Neural cell (in vitro differentiated cells): ENCODE results near the gene ST3GAL4. TPM values are rescaled to one million over a fixed set of nuclear protein-coding genes. Genes with fewer than 3 reads are reported as not detected.

ENCODE experiments used
- H2AFZ ChIP-seq: fragments of 200-600, 300-800 bp; sonication (generic), shearing (Covaris generic); 2 replicates; pipeline ENCODE4 v1.6.0; 2014; ENCODE audit warnings: low read depth, mild to moderate bottlenecking, antibody characterized with exemption, low read length, moderate library complexity
- H3F3A ChIP-seq: fragments of 200-600 bp; shearing (Covaris generic); 2 replicates; pipeline ENCODE4 v1.6.1; 2016; ENCODE audit warnings: mild to moderate bottlenecking, moderate library complexity, mixed read lengths, antibody characterized with exemption, low read length; ENCODE audit not compliant: insufficient read depth, poor library complexity, severe bottlenecking
- H3K27ac ChIP-seq: fragments of 200-600, 300-800 bp; sonication (generic), shearing (Covaris generic); 2 replicates; pipeline ENCODE4 v1.5.1; 2014; ENCODE audit warnings: mild to moderate bottlenecking, low read length, moderate library complexity
- H3K27me3 ChIP-seq: fragments of 300-800, 200-600 bp; sonication (generic), shearing (Covaris generic); 2 replicates; pipeline ENCODE4 v1.6.0; 2014; ENCODE audit warnings: mild to moderate bottlenecking, low read depth, low read length, moderate library complexity; ENCODE audit not compliant: insufficient read depth
- H3K36me3 ChIP-seq: fragments of 300-800, 200-600 bp; sonication (generic), shearing (Covaris generic); 2 replicates; pipeline ENCODE4 v1.5.1; 2014; ENCODE audit warnings: mild to moderate bottlenecking, antibody characterized with exemption, low read length, moderate library complexity; ENCODE audit not compliant: insufficient read depth
- H3K4me2 ChIP-seq: fragments of 300-800, 200-600 bp; sonication (generic), shearing (Covaris generic); 2 replicates; pipeline ENCODE4 v1.6.0; 2014; ENCODE audit warnings: mild to moderate bottlenecking, low read length
- H3K4me3 ChIP-seq: fragments of 300-800, 200-600 bp; sonication (generic), shearing (Covaris generic); 2 replicates; pipeline ENCODE4 v1.5.1; 2014; ENCODE audit warnings: mild to moderate bottlenecking, low read length, moderate library complexity
- H3K79me2 ChIP-seq: fragments of 200-600 bp; shearing (Covaris generic); replicated peaks from 2 replicates; pipeline ENCODE4 v1.6.0; 2014; ENCODE audit warnings: mild to moderate bottlenecking, low read length, moderate library complexity; ENCODE audit not compliant: insufficient read depth
- H3K9ac ChIP-seq: fragments of 300-800, 200-600 bp; sonication (generic), shearing (Covaris generic); 2 replicates; pipeline ENCODE4 v1.6.1; 2016; ENCODE audit warnings: mild to moderate bottlenecking, low read length, mixed read lengths
- H3K9me2 ChIP-seq: fragments of 200-600 bp; shearing (Covaris generic); 2 replicates; pipeline ENCODE4 v1.6.1; 2016; ENCODE audit warnings: mild to moderate bottlenecking, low read length, mixed read lengths; ENCODE audit not compliant: insufficient read depth
- H3K9me3 ChIP-seq: fragments of 200-600, 300-800 bp; sonication (generic), shearing (Covaris generic); 2 replicates; pipeline ENCODE4 v1.6.1; 2016; ENCODE audit warnings: mild to moderate bottlenecking, mixed run types, low read length, moderate library complexity, mixed read lengths
- H4K20me1 ChIP-seq: fragments of 200-600 bp; shearing (Covaris generic); 2 replicates; pipeline ENCODE4 v1.6.1; 2016; ENCODE audit warnings: mild to moderate bottlenecking, mixed run types; ENCODE audit not compliant: insufficient read depth
- EP300 ChIP-seq: fragments of 450-650 bp; conservative IDR thresholded peaks from 2 replicates; pipeline ENCODE4 v1.6.1; 2014; ENCODE audit warnings: antibody characterized with exemption, mild to moderate bottlenecking, moderate library complexity; ENCODE audit not compliant: poor library complexity, severe bottlenecking
- EZH2 ChIP-seq: fragments of 200-600, 300-800 bp; shearing (Covaris generic), sonication (generic); IDR thresholded peaks from 2 replicates; pipeline ENCODE4 v1.6.1; 2014; ENCODE audit warnings: antibody characterized with exemption, low read length, borderline replicate concordance, mild to moderate bottlenecking; ENCODE audit not compliant: insufficient read depth, poor library complexity, severe bottlenecking
- MXI1 ChIP-seq: fragments of 450-650 bp; conservative IDR thresholded peaks from 2 replicates; pipeline ENCODE4 v1.6.1; 2014; ENCODE audit warnings: antibody characterized with exemption, mild to moderate bottlenecking; ENCODE audit not compliant: poor library complexity, severe bottlenecking
- POLR2AphosphoS5 ChIP-seq: IDR thresholded peaks from 2 replicates; pipeline ENCODE4 v1.6.1; 2012
- RAD21 ChIP-seq: fragments of 450-650 bp; conservative IDR thresholded peaks from 2 replicates; pipeline ENCODE4 v1.6.1; 2014; ENCODE audit warnings: antibody characterized with exemption, mild to moderate bottlenecking, moderate library complexity
- SMC3 ChIP-seq: fragments of 450-650 bp; conservative IDR thresholded peaks from 2 replicates; pipeline ENCODE4 v1.6.1; 2014; ENCODE audit warnings: antibody characterized with exemption, mild to moderate bottlenecking, moderate library complexity; ENCODE audit not compliant: poor library complexity
- TAF1 ChIP-seq: IDR thresholded peaks from 2 replicates; pipeline ENCODE4 v1.6.1; 2012; ENCODE audit warnings: low read depth
- polyA plus RNA-seq: library from polyadenylated mRNA; depleted of rRNA; stranded (reverse); fragments of >200 nt; gene quantifications from 2 replicates; pipeline ENCODE4 v1.2.3, GENCODE V29; 2014
- TF ChIP-seq, protein P1 (sequence below): IDR thresholded peaks from 2 replicates; pipeline ENCODE4 v1.6.1; 2012; ENCODE audit warnings: borderline replicate concordance
- TF ChIP-seq, protein P2 (sequence below): fragments of 450-650 bp; IDR thresholded peaks from 2 replicates; pipeline ENCODE4 v1.5.1; 2014; ENCODE audit warnings: antibody characterized with exemption, mild to moderate bottlenecking, moderate library complexity; ENCODE audit not compliant: poor library complexity, severe bottlenecking

The ST3GAL4 gene
- polyA plus RNA-seq, 1 donor from 2014 or later: 46.1 TPM

DNA sequence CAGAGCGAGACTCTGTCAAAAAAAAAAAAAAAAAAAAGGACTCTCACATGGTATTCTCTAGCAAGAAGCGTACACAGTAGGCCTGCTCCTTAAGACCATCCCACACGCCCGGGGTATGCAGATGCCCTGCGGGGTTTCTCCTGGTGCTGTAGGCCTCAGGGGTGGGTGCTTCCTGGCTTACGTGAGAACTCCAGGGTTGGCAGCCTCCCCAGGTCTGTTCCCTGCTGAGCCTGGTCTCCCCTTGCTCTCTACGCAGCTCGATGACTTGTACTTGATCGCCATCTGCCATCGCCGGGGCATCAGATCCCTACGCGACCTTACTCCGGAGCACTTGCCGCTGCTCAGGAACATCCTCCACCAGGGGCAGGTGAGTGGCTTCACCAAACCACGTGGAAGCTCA lies 12.4 kb upstream of the ST3GAL4 start:
- Histone ChIP-seq H3K4me2 (no peak overlapping the region), H3K27me3 (no peaks in the 10 kb centered on the region), H3F3A (no peaks in the 10 kb centered on the region), H3K79me2 (no peaks in the 10 kb centered on the region), H2AFZ (no peak overlapping the region), H4K20me1 (no peaks in the 10 kb centered on the region), H3K36me3 (no peaks in the 10 kb centered on the region), H3K9me3 (no peaks in the 10 kb centered on the region), H3K27ac (no peak overlapping the region), H3K9ac (no peak overlapping the region), H3K9me2 (no peaks in the 10 kb centered on the region), H3K4me3 (no peak overlapping the region)
- no peak for TF ChIP-seq EZH2
- TF ChIP-seq SMC3: no peak

DNA sequence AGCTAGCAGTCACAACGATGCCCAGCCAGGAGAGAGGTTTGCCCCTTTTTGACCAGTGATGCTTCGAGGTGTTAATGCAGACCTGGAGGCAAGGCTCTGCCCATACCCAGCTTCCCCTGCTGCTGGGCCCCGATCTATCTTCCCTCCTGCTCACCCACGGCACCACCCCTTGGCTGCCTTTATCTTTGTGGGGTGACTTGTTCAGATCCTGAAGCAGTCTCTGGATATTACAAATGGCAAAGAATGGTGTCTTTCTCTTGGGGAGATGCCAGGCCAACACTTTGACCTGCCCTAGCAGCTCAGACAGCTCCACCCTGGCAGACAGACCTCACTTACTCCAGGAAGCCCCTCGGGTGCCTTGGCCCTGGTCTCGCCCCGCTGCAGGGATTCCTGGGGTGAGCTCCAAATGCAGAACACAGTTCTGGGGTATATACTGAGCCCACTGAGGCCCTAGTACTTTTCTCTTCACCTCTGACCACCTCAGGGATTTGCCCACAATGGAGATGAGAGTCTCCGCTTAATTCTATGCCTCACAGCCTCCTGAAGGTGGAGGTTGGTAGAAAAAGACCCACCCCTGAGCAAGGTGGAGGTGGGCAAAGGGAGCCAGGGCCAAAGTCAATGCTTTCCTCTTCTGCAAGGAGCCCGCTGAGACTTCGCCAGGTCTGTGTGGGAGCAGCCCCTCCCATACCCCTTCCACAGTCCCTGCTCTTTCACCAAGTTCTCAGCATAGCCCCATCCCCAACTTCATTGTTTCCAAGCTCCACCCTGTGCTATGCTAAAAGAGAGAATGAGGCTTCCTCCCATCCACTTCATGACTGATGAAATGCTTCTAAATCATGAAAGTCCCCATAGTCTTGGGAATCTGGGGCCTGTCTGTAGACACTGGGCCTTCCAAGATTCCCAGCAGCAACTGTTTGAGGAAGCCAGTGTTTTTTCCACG lies 11.1 kb upstream of the ST3GAL4 start:
- H2AFZ ChIP-seq: no peak overlapping the region
- H3F3A ChIP-seq: no peaks in the 10 kb centered on the region
- no peaks in the 10 kb centered on the region for H3K36me3 ChIP-seq
- no peak overlapping the region for H3K27ac ChIP-seq
- no peaks in the 10 kb centered on the region for H3K9me3 ChIP-seq
- H4K20me1 ChIP-seq: no peaks in the 10 kb centered on the region
- no peaks in the 10 kb centered on the region for H3K79me2 ChIP-seq
- no peak overlapping the region for H3K4me2 ChIP-seq
- H3K4me3 ChIP-seq: no peak overlapping the region
- TF ChIP-seq, protein P1, sequence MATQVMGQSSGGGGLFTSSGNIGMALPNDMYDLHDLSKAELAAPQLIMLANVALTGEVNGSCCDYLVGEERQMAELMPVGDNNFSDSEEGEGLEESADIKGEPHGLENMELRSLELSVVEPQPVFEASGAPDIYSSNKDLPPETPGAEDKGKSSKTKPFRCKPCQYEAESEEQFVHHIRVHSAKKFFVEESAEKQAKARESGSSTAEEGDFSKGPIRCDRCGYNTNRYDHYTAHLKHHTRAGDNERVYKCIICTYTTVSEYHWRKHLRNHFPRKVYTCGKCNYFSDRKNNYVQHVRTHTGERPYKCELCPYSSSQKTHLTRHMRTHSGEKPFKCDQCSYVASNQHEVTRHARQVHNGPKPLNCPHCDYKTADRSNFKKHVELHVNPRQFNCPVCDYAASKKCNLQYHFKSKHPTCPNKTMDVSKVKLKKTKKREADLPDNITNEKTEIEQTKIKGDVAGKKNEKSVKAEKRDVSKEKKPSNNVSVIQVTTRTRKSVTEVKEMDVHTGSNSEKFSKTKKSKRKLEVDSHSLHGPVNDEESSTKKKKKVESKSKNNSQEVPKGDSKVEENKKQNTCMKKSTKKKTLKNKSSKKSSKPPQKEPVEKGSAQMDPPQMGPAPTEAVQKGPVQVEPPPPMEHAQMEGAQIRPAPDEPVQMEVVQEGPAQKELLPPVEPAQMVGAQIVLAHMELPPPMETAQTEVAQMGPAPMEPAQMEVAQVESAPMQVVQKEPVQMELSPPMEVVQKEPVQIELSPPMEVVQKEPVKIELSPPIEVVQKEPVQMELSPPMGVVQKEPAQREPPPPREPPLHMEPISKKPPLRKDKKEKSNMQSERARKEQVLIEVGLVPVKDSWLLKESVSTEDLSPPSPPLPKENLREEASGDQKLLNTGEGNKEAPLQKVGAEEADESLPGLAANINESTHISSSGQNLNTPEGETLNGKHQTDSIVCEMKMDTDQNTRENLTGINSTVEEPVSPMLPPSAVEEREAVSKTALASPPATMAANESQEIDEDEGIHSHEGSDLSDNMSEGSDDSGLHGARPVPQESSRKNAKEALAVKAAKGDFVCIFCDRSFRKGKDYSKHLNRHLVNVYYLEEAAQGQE: no peak
- TF ChIP-seq EP300 (no peak), RAD21 (no peak), SMC3 (no peak), MXI1 (no peak), POLR2AphosphoS5 (no peak), EZH2 (no peak), TAF1 (no peak)
- TF ChIP-seq, protein P2, sequence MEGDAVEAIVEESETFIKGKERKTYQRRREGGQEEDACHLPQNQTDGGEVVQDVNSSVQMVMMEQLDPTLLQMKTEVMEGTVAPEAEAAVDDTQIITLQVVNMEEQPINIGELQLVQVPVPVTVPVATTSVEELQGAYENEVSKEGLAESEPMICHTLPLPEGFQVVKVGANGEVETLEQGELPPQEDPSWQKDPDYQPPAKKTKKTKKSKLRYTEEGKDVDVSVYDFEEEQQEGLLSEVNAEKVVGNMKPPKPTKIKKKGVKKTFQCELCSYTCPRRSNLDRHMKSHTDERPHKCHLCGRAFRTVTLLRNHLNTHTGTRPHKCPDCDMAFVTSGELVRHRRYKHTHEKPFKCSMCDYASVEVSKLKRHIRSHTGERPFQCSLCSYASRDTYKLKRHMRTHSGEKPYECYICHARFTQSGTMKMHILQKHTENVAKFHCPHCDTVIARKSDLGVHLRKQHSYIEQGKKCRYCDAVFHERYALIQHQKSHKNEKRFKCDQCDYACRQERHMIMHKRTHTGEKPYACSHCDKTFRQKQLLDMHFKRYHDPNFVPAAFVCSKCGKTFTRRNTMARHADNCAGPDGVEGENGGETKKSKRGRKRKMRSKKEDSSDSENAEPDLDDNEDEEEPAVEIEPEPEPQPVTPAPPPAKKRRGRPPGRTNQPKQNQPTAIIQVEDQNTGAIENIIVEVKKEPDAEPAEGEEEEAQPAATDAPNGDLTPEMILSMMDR: no peak
- H3K9me2 ChIP-seq: no peaks in the 10 kb centered on the region
- H3K27me3 ChIP-seq: no peaks in the 10 kb centered on the region
- H3K9ac ChIP-seq: no peak overlapping the region
